Keratinocyte (primary cell): ENCODE results near the gene TPD52L1. TPM values are rescaled to one million over a fixed set of nuclear protein-coding genes. Genes with fewer than 3 reads are reported as not detected.

Experiments
- DNase-seq: peaks from one replicate; pipeline ENCODE4 v3.0.0-alpha.2; 2011; ENCODE audit warnings: low read depth, missing footprints, low spot score
- FAIRE-seq: peaks from 2 replicates; lab custom pipeline; 2011; peaks lifted over from hg19 to GRCh38; lab: Jason Lieb, UNC
- H2AFZ ChIP-seq: 2 replicates; pipeline ENCODE4 v1.6.0; 2012; ENCODE audit warnings: low read length, control low read depth, inconsistent platforms; ENCODE audit not compliant: control insufficient read depth
- H3K27ac ChIP-seq: 2 replicates; pipeline ENCODE4 v1.5.1; 2011; ENCODE audit warnings: low read length; ENCODE audit not compliant: control insufficient read depth, insufficient read depth
- H3K27me3 ChIP-seq: 3 replicates; pipeline ENCODE4 v1.6.0; 2011; ENCODE audit warnings: low read length; ENCODE audit not compliant: control insufficient read depth, insufficient read depth; ENCODE audit errors: extremely low read depth
- H3K36me3 ChIP-seq, 2 experiments: 2 replicates in 1 of 2; 3 replicates in 1 of 2; pipeline ENCODE4 v1.5.1; 2011; ENCODE audit warnings: low read length in 2 of 2, mild to moderate bottlenecking in 1 of 2; ENCODE audit not compliant: control insufficient read depth in 2 of 2, insufficient read depth in 2 of 2; ENCODE audit errors: extremely low read depth in 1 of 2
- H3K4me1 ChIP-seq: 3 replicates; pipeline ENCODE4 v1.5.1; 2011; ENCODE audit warnings: low read length; ENCODE audit not compliant: control insufficient read depth, insufficient read depth; ENCODE audit errors: extremely low read depth
- H3K4me2 ChIP-seq: 3 replicates; pipeline ENCODE4 v1.6.0; 2011; ENCODE audit warnings: low read depth, low read length; ENCODE audit not compliant: control insufficient read depth, insufficient read depth; ENCODE audit errors: extremely low read depth
- H3K4me3 ChIP-seq, 3 experiments: fragments of 200-600 bp in 1 of 3; sonication (generic) in 1 of 3; 2 replicates in 2 of 3; 3 replicates in 1 of 3; pipeline ENCODE4 v1.5.1; 2011 to 2016; ENCODE audit warnings: low read length in 3 of 3, mild to moderate bottlenecking in 3 of 3, control low read depth in 2 of 3, inconsistent platforms in 1 of 3, low read depth in 1 of 3, mixed read lengths in 1 of 3, mixed run types in 1 of 3, moderate library complexity in 1 of 3; ENCODE audit not compliant: control insufficient read depth in 2 of 3, insufficient read depth in 2 of 3; ENCODE audit errors: extremely low read depth in 1 of 3
- H3K79me2 ChIP-seq: 2 replicates; pipeline ENCODE4 v1.6.0; 2012; ENCODE audit warnings: low read length; ENCODE audit not compliant: control insufficient read depth, insufficient read depth
- H3K9ac ChIP-seq: 3 replicates; pipeline ENCODE4 v1.6.0; 2011; ENCODE audit warnings: low read length; ENCODE audit not compliant: control insufficient read depth, insufficient read depth; ENCODE audit errors: extremely low read depth
- H3K9me1 ChIP-seq: 3 replicates; pipeline ENCODE4 v1.6.0; 2011; ENCODE audit warnings: low read length; ENCODE audit not compliant: control insufficient read depth, insufficient read depth; ENCODE audit errors: extremely low read depth
- H3K9me3 ChIP-seq: 2 replicates; pipeline ENCODE4 v1.5.1; 2012; ENCODE audit warnings: low read depth, low read length; ENCODE audit not compliant: control insufficient read depth
- H4K20me1 ChIP-seq: 3 replicates; pipeline ENCODE4 v1.6.0; 2011; ENCODE audit warnings: low read length; ENCODE audit not compliant: control insufficient read depth, insufficient read depth; ENCODE audit errors: extremely low read depth
- EZH2 ChIP-seq: IDR thresholded peaks from one replicate; pipeline ENCODE4 v1.6.1; 2012; ENCODE audit warnings: inconsistent platforms, mild to moderate bottlenecking, low read length, moderate library complexity
- dilution Hi-C: fragments of 300-500 bp; cut with MboI; formaldehyde crosslinking; loops from one replicate; pipeline ENCODE4 v1.7.0; 2020; ENCODE audit warnings: low sequenced_read_pairs; ENCODE audit not compliant: extremely low pct_ligation_motif_present
- polyA plus RNA-seq, 5 experiments: library from polyadenylated mRNA; depleted of rRNA in 3 of 5; stranded (reverse) in 3 of 5; stranded (forward) in 1 of 5; unstranded in 1 of 5; fragments of >200 nt; gene quantifications; 1 replicate in 1 of 5; 2 replicates in 3 of 5; 3 replicates in 1 of 5; pipeline versions ENCODE4 v1.2.1 to v1.2.3, GENCODE V29; 2011 to 2012; ENCODE audit warnings: missing spikeins in 2 of 5, low read depth in 1 of 5, low replicate concordance in 1 of 5
- TF ChIP-seq, protein P1 (sequence below), 3 experiments: IDR thresholded peaks in 1 of 3; conservative IDR thresholded peaks in 1 of 3; optimal IDR thresholded peaks in 1 of 3; 2 replicates in 2 of 3; 3 replicates in 1 of 3; pipeline versions ENCODE3 to v1.5.1; 2011; ENCODE audit warnings: low read length in 3 of 3, mild to moderate bottlenecking in 3 of 3, moderate library complexity in 2 of 3, control low read depth in 1 of 3, inconsistent platforms in 1 of 3; ENCODE audit not compliant: insufficient read depth in 2 of 3; ENCODE audit errors: extremely low read depth in 1 of 3

The TPD52L1 gene
- polyA plus RNA-seq, 1 donor (not counting 4 experiments of a cell fraction or from before 2014, with no cell fraction given), result 135 TPM

DNA sequence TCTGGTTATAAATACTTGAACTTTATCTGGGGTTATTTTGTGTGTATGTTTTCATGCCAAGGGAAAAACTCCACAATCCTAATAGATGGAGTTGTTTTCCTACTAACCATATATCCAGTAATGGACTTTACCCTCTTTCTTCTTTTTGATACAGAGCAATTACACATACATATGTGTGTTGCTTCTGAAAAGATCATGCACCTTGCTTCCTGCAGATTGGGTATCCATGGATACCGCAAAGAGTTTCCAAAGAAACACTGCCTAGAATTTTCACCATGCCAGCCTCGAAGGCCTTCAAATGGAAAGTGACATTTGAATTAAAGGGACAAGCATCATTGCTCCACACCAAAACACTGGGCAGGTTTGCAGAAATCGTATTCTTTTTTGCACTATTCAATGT lies 121.4 kb downstream of the TPD52L1 start:
- DNase-seq (no peak), FAIRE-seq (no peak)
- dilution Hi-C loops, result no loop called here
- Histone ChIP-seq H3K9me3 (no peaks in the 10 kb centered on the region), H3K4me3 (no peak overlapping the region), H4K20me1 (no peaks in the 10 kb centered on the region), H3K27ac (no peak overlapping the region), H3K9ac (no peak overlapping the region), H3K36me3 (peaks cover 5 to 17% of the 10 kb centered on the region in 2 experiments), H3K9me1 (no peaks in the 10 kb centered on the region), H3K4me1 (peaks cover 12% of the 10 kb centered on the region), H2AFZ (no peak overlapping the region), H3K4me2 (no peak overlapping the region), H3K27me3 (no peaks in the 10 kb centered on the region), H3K79me2 (no peaks in the 10 kb centered on the region)
- TF ChIP-seq, protein P1, sequence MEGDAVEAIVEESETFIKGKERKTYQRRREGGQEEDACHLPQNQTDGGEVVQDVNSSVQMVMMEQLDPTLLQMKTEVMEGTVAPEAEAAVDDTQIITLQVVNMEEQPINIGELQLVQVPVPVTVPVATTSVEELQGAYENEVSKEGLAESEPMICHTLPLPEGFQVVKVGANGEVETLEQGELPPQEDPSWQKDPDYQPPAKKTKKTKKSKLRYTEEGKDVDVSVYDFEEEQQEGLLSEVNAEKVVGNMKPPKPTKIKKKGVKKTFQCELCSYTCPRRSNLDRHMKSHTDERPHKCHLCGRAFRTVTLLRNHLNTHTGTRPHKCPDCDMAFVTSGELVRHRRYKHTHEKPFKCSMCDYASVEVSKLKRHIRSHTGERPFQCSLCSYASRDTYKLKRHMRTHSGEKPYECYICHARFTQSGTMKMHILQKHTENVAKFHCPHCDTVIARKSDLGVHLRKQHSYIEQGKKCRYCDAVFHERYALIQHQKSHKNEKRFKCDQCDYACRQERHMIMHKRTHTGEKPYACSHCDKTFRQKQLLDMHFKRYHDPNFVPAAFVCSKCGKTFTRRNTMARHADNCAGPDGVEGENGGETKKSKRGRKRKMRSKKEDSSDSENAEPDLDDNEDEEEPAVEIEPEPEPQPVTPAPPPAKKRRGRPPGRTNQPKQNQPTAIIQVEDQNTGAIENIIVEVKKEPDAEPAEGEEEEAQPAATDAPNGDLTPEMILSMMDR (optimal IDR thresholded peaks at IDR 0.05 in 1 of 3, IDR thresholded peaks at IDR 0.05 in 1 of 3, conservative IDR thresholded peaks at IDR 0.05 in 1 of 3; ENCODE audit: extremely low read depth in 1 of 3, insufficient read depth in 2 of 3, low read length in 3 of 3), result no peak
- no peak for TF ChIP-seq EZH2

DNA sequence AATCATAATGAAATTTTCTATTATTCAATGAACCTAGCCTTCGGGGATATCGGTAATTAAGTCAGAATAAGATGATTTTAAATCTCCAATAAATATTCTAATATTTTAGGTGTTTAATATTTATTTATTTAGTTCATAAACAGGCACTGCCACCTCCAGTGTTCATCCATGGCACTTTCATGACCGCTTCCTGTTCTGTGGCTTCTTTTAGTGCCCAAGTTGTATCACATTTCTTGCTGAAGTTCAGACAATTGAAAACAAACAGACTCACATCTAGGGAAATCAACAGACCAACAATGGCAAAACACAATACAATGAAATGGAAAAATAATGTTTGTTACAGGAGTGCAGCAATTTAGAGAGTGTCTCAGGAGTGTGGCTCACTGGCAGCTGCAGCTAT lies 122.2 kb downstream of the TPD52L1 start:
- no peak for DNase-seq
- H3K27me3 ChIP-seq, result no peaks in the 10 kb centered on the region
- H3K4me2 ChIP-seq, result no peak overlapping the region
- H4K20me1 ChIP-seq, result no peaks in the 10 kb centered on the region
- no peak overlapping the region for H3K27ac ChIP-seq
- H3K4me3 ChIP-seq, result no peak overlapping the region
- H2AFZ ChIP-seq, result no peak overlapping the region
- H3K9me3 ChIP-seq, result no peaks in the 10 kb centered on the region
- dilution Hi-C loops, result no loop called here
- peaks cover 12% of the 10 kb centered on the region for H3K4me1 ChIP-seq
- H3K9me1 ChIP-seq, result no peaks in the 10 kb centered on the region
- TF ChIP-seq, protein P1 (optimal IDR thresholded peaks at IDR 0.05 in 1 of 3, IDR thresholded peaks at IDR 0.05 in 1 of 3, conservative IDR thresholded peaks at IDR 0.05 in 1 of 3; ENCODE audit: extremely low read depth in 1 of 3, insufficient read depth in 2 of 3, low read length in 3 of 3), result no peak
- TF ChIP-seq EZH2, result no peak
- H3K9ac ChIP-seq, result no peak overlapping the region
- H3K36me3 ChIP-seq, result peaks cover 5 to 17% of the 10 kb centered on the region in 2 experiments
- no peak for FAIRE-seq
- no peaks in the 10 kb centered on the region for H3K79me2 ChIP-seq
